IMR-90 (cell line): ENCODE measurements around the gene MICALL2. TPM values are rescaled to one million over a fixed set of nuclear protein-coding genes. Genes with fewer than 3 reads are reported as not detected.

ENCODE experiments used
- ATAC-seq: fragments of 200-7000 bp; cut with Tn5 transposase; 2 replicates; pipeline ENCODE4 v1.9.1; 2020; ENCODE audit warnings: low read depth, mild to moderate bottlenecking, moderate library complexity
- BruUV-seq: library from RNA; stranded (reverse); fragments of 400-500 nt; replicated peaks from 2 replicates; lab custom pipeline; 2021; lab: Mats Ljungman, UMichigan
- CTCF ChIA-PET: fragments of 300-600 bp; formaldehyde crosslinking; extraction: SDS; loops from one replicate; lab custom pipeline; 2021; ENCODE audit warnings: antibody characterized with exemption; lab: Yijun Ruan, JAX
- POLR2A ChIA-PET: fragments of 300-600 bp; sonication (Branson Sonifier 250); formaldehyde crosslinking; loops from one replicate; lab custom pipeline; 2022; ENCODE audit warnings: antibody characterized with exemption; ENCODE audit not compliant: unreplicated experiment; lab: Charles Lee
- DNase-seq: peaks from one replicate; pipeline ENCODE4 v3.0.0; 2013
- H2AFZ ChIP-seq: replicated peaks from 2 replicates; pipeline ENCODE3; 2013; ENCODE audit warnings: low read length, mild to moderate bottlenecking; ENCODE audit not compliant: poor library complexity
- H2AK5ac ChIP-seq: 2 replicates; pipeline ENCODE4 v1.6.1; 2013; ENCODE audit warnings: low read depth, low read length, inconsistent platforms
- H2AK9ac ChIP-seq: replicated peaks from 2 replicates; pipeline ENCODE3; 2013; ENCODE audit warnings: mild to moderate bottlenecking, low read depth, low read length, moderate library complexity; ENCODE audit not compliant: poor library complexity
- H2BK120ac ChIP-seq: 2 replicates; pipeline ENCODE4 v1.6.1; 2013; ENCODE audit warnings: low read depth, low read length, inconsistent platforms
- H2BK15ac ChIP-seq: 3 replicates; pipeline ENCODE4 v1.6.1; 2013; ENCODE audit warnings: low read depth, low read length, inconsistent platforms
- H2BK20ac ChIP-seq: 2 replicates; pipeline ENCODE4 v1.6.1; 2013; ENCODE audit warnings: low read depth, mild to moderate bottlenecking, inconsistent platforms, low read length, moderate library complexity
- H2BK5ac ChIP-seq: 2 replicates; pipeline ENCODE4 v1.6.1; 2013; ENCODE audit warnings: mild to moderate bottlenecking, low read depth, low read length, inconsistent platforms; ENCODE audit not compliant: poor library complexity, severe bottlenecking
- H3K14ac ChIP-seq: replicated peaks from 2 replicates; pipeline ENCODE4 v1.6.1; 2013; ENCODE audit warnings: low read depth, low read length, inconsistent platforms
- H3K18ac ChIP-seq: 2 replicates; pipeline ENCODE4 v1.6.1; 2013; ENCODE audit warnings: low read depth, low read length, control low read depth
- H3K23ac ChIP-seq: 2 replicates; pipeline ENCODE4 v1.6.1; 2013; ENCODE audit warnings: low read depth, low read length, inconsistent platforms
- H3K27ac ChIP-seq: 2 replicates; pipeline ENCODE4 v1.5.1; 2013; ENCODE audit warnings: mild to moderate bottlenecking, control low read depth, low read length; ENCODE audit not compliant: insufficient read depth
- H3K27me3 ChIP-seq: 2 replicates; pipeline ENCODE4 v1.6.1; 2013; ENCODE audit warnings: low read length; ENCODE audit not compliant: control insufficient read depth, insufficient read depth
- H3K36me3 ChIP-seq: 2 replicates; pipeline ENCODE4 v1.6.1; 2013; ENCODE audit warnings: low read length, mixed read lengths; ENCODE audit not compliant: control insufficient read depth, insufficient read depth
- H3K4ac ChIP-seq: 2 replicates; pipeline ENCODE4 v1.6.1; 2013; ENCODE audit warnings: low read depth, low read length, inconsistent platforms
- H3K4me1 ChIP-seq: 2 replicates; pipeline ENCODE4 v1.6.1; 2013; ENCODE audit warnings: low read length, mixed read lengths; ENCODE audit not compliant: control insufficient read depth, insufficient read depth
- H3K4me2 ChIP-seq: 2 replicates; pipeline ENCODE4 v1.6.1; 2013; ENCODE audit warnings: low read depth, mild to moderate bottlenecking, control low read depth, low read length, moderate library complexity
- H3K4me3 ChIP-seq: 2 replicates; pipeline ENCODE4 v1.5.1; 2013; ENCODE audit warnings: low read depth, mild to moderate bottlenecking, control low read depth, low read length, moderate library complexity; ENCODE audit not compliant: insufficient read depth
- H3K56ac ChIP-seq: 2 replicates; pipeline ENCODE4 v1.6.1; 2013; ENCODE audit warnings: low read length, inconsistent platforms; ENCODE audit not compliant: insufficient read depth; ENCODE audit errors: extremely low read depth
- H3K79me1 ChIP-seq, 2 experiments: 2 replicates each; pipeline ENCODE4 v1.6.1; 2013; ENCODE audit warnings: low read length in 2 of 2, inconsistent platforms in 1 of 2, low read depth in 1 of 2
- H3K9ac ChIP-seq: 2 replicates; pipeline ENCODE4 v1.6.1; 2013; ENCODE audit warnings: low read depth, low read length, control low read depth
- H3K9me1 ChIP-seq: 2 replicates; pipeline ENCODE4 v1.6.1; 2013; ENCODE audit warnings: low read length, inconsistent platforms; ENCODE audit not compliant: insufficient read depth
- H3K9me3 ChIP-seq: 2 replicates; pipeline ENCODE4 v1.6.1; 2013; ENCODE audit warnings: low read length; ENCODE audit not compliant: control insufficient read depth, insufficient read depth
- H4K20me1 ChIP-seq: 2 replicates; pipeline ENCODE4 v1.6.1; 2013; ENCODE audit warnings: low read length, inconsistent platforms; ENCODE audit not compliant: insufficient read depth
- H4K5ac ChIP-seq: 2 replicates; pipeline ENCODE4 v1.6.1; 2013; ENCODE audit warnings: mild to moderate bottlenecking, low read depth, low read length, control low read depth
- H4K8ac ChIP-seq, 2 experiments: 2 replicates each; pipeline ENCODE4 v1.6.1; 2013; ENCODE audit warnings: low read depth in 2 of 2, low read length in 2 of 2, control low read depth in 1 of 2, inconsistent platforms in 1 of 2
- H4K91ac ChIP-seq: 2 replicates; pipeline ENCODE4 v1.6.1; 2013; ENCODE audit warnings: low read depth, low read length, inconsistent platforms; ENCODE audit not compliant: insufficient read depth
- BHLHE40 ChIP-seq: fragments of 150-350 bp; IDR thresholded peaks from 2 replicates; pipeline ENCODE4 v1.6.1; 2016; ENCODE audit warnings: mild to moderate bottlenecking, low read depth, low read length
- CEBPB ChIP-seq: IDR thresholded peaks from 2 replicates; pipeline ENCODE4 v1.6.1; 2012; ENCODE audit warnings: low read depth, low read length, improper control_type of control experiment
- CHD1 ChIP-seq: IDR thresholded peaks from 2 replicates; pipeline ENCODE4 v1.6.1; 2012; ENCODE audit warnings: low read depth, low read length, improper control_type of control experiment
- CTCF ChIP-seq: conservative IDR thresholded peaks from 2 replicates; pipeline ENCODE4 v1.5.1; 2012; ENCODE audit warnings: mild to moderate bottlenecking, low read depth, low read length, improper control_type of control experiment
- ELK1 ChIP-seq: fragments of 150-350 bp; IDR thresholded peaks from 2 replicates; pipeline ENCODE4 v1.6.1; 2016; ENCODE audit warnings: low read depth, mild to moderate bottlenecking, low read length, moderate library complexity, borderline replicate concordance
- FOS ChIP-seq: fragments of 150-350 bp; IDR thresholded peaks from 2 replicates; pipeline ENCODE4 v1.6.1; 2016; ENCODE audit warnings: low read depth, low read length
- MAFK ChIP-seq: IDR thresholded peaks from 2 replicates; pipeline ENCODE4 v1.6.1; 2012; ENCODE audit warnings: low read depth, low read length, improper control_type of control experiment
- MAZ ChIP-seq: IDR thresholded peaks from 2 replicates; pipeline ENCODE4 v1.6.1; 2012; ENCODE audit warnings: low read depth, mild to moderate bottlenecking, low read length, improper control_type of control experiment, moderate library complexity, borderline replicate concordance
- MXI1 ChIP-seq: IDR thresholded peaks from 2 replicates; pipeline ENCODE4 v1.6.1; 2012; ENCODE audit warnings: low read depth, mild to moderate bottlenecking, low read length, moderate library complexity, borderline replicate concordance
- NFE2L2 ChIP-seq: fragments of 150-350 bp; IDR thresholded peaks from 2 replicates; pipeline ENCODE4 v1.6.1; 2016; ENCODE audit warnings: low read depth, mild to moderate bottlenecking, low read length
- POLR2A ChIP-seq: IDR thresholded peaks from 2 replicates; pipeline ENCODE4 v1.6.1; 2012; ENCODE audit warnings: mild to moderate bottlenecking, low read depth, low read length
- RAD21 ChIP-seq: IDR thresholded peaks from 2 replicates; pipeline ENCODE4 v1.6.1; 2012; ENCODE audit warnings: low read length, improper control_type of control experiment
- RCOR1 ChIP-seq: IDR thresholded peaks from 2 replicates; pipeline ENCODE4 v1.6.1; 2012; ENCODE audit warnings: mild to moderate bottlenecking, low read length, improper control_type of control experiment; ENCODE audit not compliant: insufficient replicate concordance
- RFX5 ChIP-seq: IDR thresholded peaks from 2 replicates; pipeline ENCODE4 v1.8.0; 2012; ENCODE audit warnings: low read depth, mild to moderate bottlenecking, low read length, moderate library complexity
- SMC3 ChIP-seq: fragments of 150-350 bp; IDR thresholded peaks from 2 replicates; pipeline ENCODE4 v1.6.1; 2016; ENCODE audit warnings: low read depth, mild to moderate bottlenecking, antibody characterized with exemption, low read length, moderate library complexity
- USF2 ChIP-seq: fragments of 150-350 bp; IDR thresholded peaks from 2 replicates; pipeline ENCODE4 v1.6.1; 2017; ENCODE audit warnings: mild to moderate bottlenecking, antibody characterized with exemption, low read length, low read depth
- WGBS, 2 experiments: methylation state at CpG; one replicate each; pipeline versions ENCODE4 v1.1.5 to v1.1.7; 2013; ENCODE audit warnings: missing lambda C conversion rate in 2 of 2; ENCODE audit not compliant: insufficient read length in 1 of 2; ENCODE audit errors: extremely low coverage in 2 of 2; 5-methylcytosine and 5-hydroxymethylcytosine counted together
- dilution Hi-C: fragments of 300-500 bp; cut with HindIII; formaldehyde crosslinking; loops from one replicate; pipeline ENCODE4 v1.14.3; 2018; ENCODE audit warnings: low sequenced_read_pairs; ENCODE audit not compliant: unreplicated experiment
- in situ Hi-C: fragments of 300-500 bp; cut with MboI; formaldehyde crosslinking; loops from 3 replicates; pipeline ENCODE4 v1.14.3; 2019; ENCODE audit warnings: low sequenced_read_pairs, inconsistent platforms, mixed read lengths
- intact Hi-C: fragments of 100-400 bp; cut with micrococcal nuclease; formaldehyde crosslinking; loops from 2 replicates; pipeline ENCODE4 v1.10.0; 2022
- polyA plus RNA-seq, 3 experiments: library from polyadenylated mRNA; depleted of rRNA; stranded (reverse); fragments of >200 nt; gene quantifications; 2 replicates each; pipeline ENCODE4 v1.2.3, GENCODE V29; 2012; ENCODE audit warnings: low replicate concordance in 1 of 3
- total RNA-seq: library from RNA; depleted of rRNA; stranded (reverse); fragments of >200 nt; gene quantifications from 2 replicates; pipeline ENCODE4 v1.2.3, GENCODE V29; 2012

MICALL2 gene
- total and polyA plus RNA-seq, 2 of the 4 experiments (the other 2 are of a cell fraction): 6.6 to 34.1 TPM

GRCh38 chr7:1468643-1469298 is 9.5 kb upstream of the MICALL2 start:
- Histone ChIP-seq H3K23ac (no peak overlapping the region), H4K5ac (no peak overlapping the region), H2BK5ac (no peak overlapping the region), H3K56ac (no peak overlapping the region), H3K18ac (no peak overlapping the region), H2AK9ac (peak overlapping the region; percentile 55), H3K14ac (no peak overlapping the region), H2BK15ac (no peak overlapping the region), H4K20me1 (no peaks in the 10 kb centered on the region), H3K9ac (no peak overlapping the region), H4K91ac (no peak overlapping the region), H3K4ac (no peak overlapping the region), H2BK20ac (no peak overlapping the region), H3K9me3 (no peaks in the 10 kb centered on the region), H2BK120ac (no peak overlapping the region), H4K8ac (no peak overlapping the region), H3K36me3 (peaks cover 38% of the 10 kb centered on the region; the same call in 1 of the 2 replicates), H2AK5ac (no peak overlapping the region), H3K4me2 (no peak overlapping the region), H3K4me3 (no peak overlapping the region), H3K27me3 (no peaks in the 10 kb centered on the region), H2AFZ (peak overlapping the region; percentile 61), H3K27ac (no peak overlapping the region), H3K79me1 (no peaks in the 10 kb centered on the region), H3K9me1 (peaks cover 2% of the 10 kb centered on the region; the same call in 1 of the 2 replicates), H3K4me1 (peaks cover 6% of the 10 kb centered on the region)
- CTCF ChIA-PET: no interaction called here
- dilution Hi-C loops (no loop called here), in situ Hi-C loops (no loop called here), intact Hi-C loops (no loop called here)
- WGBS, 2 experiments: 92% methylated on average over 15 of the region's 24 CpGs; no CpG with 5 or more reads in 1 of the 2 experiments
- TF ChIP-seq FOS: no peak
- TF ChIP-seq ELK1: no peak
- no peak for TF ChIP-seq MAZ
- TF ChIP-seq CTCF: no peak
- TF ChIP-seq CEBPB: no peak
- no peak for TF ChIP-seq RFX5
- no peak for TF ChIP-seq MAFK
- no peak for TF ChIP-seq USF2
- no peak for TF ChIP-seq MXI1
- no peak for TF ChIP-seq POLR2A
- TF ChIP-seq SMC3: no peak
- TF ChIP-seq NFE2L2: no peak
- TF ChIP-seq RAD21: no peak
- TF ChIP-seq RCOR1: no peak
- no peak for TF ChIP-seq BHLHE40
- TF ChIP-seq CHD1: no peak
- ATAC-seq (no peak), DNase-seq (no peak)
- POLR2A ChIA-PET: no interaction called here
- no TSS peak for BruUV-seq
